HG03039 (cell line): ENCODE measurements around the gene SDR39U1.

Experiments used
- ATAC-seq: cut with Tn5 transposase; IDR thresholded peaks from one replicate; pipeline ENCODE4 v1.9.1; 2021; ENCODE audit warnings: mild to moderate bottlenecking, moderate library complexity; ENCODE audit not compliant: unreplicated experiment

SDR39U1 gene

GRCh38 chr14:24430143-24430681 lies 12.4 kb downstream of the SDR39U1 start:
- peak; percentile 49 for ATAC-seq

GRCh38 chr14:24429395-24430142 lies 13.0 kb downstream of the SDR39U1 start, which contains the start of the genes CBLN3 and KHNYN:
Gene CBLN3, minus strand, starts transcription at chr14:24429668. Its CDS starts 614 bp downstream, at chr14:24429054.
Gene KHNYN, plus strand, starts transcription at chr14:24429954. Its CDS starts 777 bp downstream, at chr14:24430731.
- ATAC-seq: peak; percentile 79

GRCh38 chr14:24428628-24429394 lies 13.8 kb downstream of the SDR39U1 start:
- ATAC-seq: no peak

GRCh38 chr14:24427537-24428508 lies 14.8 kb downstream of the SDR39U1 start:
- ATAC-seq: no peak

GRCh38 chr14:24426912-24427536 lies 15.6 kb downstream of the SDR39U1 start:
- no peak for ATAC-seq

- no peak for ATAC-seq
Measured at GRCh38 chr14:24426150-24426911, 16.2 kb downstream of the SDR39U1 start.

GRCh38 chr14:24425704-24426103 lies 16.9 kb downstream of the SDR39U1 start:
- no peak for ATAC-seq

- no peak for ATAC-seq
Measured at GRCh38 chr14:24422694-24423601, 19.6 kb downstream of the SDR39U1 start.

- no peak for ATAC-seq
Measured at GRCh38 chr14:24422261-24422660, 20.3 kb downstream of the SDR39U1 start.

- no peak for ATAC-seq
Measured at GRCh38 chr14:24418492-24418873, 24.1 kb downstream of the SDR39U1 start.

GRCh38 chr14:24417832-24418491 lies 24.6 kb downstream of the SDR39U1 start:
- no peak for ATAC-seq

- ATAC-seq: no peak
Measured at GRCh38 chr14:24416932-24417619, 25.5 kb downstream of the SDR39U1 start.

GRCh38 chr14:24416254-24416931 lies 26.2 kb downstream of the SDR39U1 start:
- ATAC-seq: no peak

- ATAC-seq: no peak
Measured at GRCh38 chr14:24415421-24416253, 26.9 kb downstream of the SDR39U1 start.

GRCh38 chr14:24414732-24415420 lies 27.7 kb downstream of the SDR39U1 start:
- no peak for ATAC-seq
